ENCODE data around the gene RAD51AP1.

Gene RAD51AP1

GRCh38 chr12:4526923-4527546 is 11.7 kb upstream of the RAD51AP1 start:
- TF ChIP-seq MYC (IDR thresholded peaks at IDR 0.05; ENCODE audit: low read depth, low read length), result no peak
- TF ChIP-seq POLR2A (IDR thresholded peaks at IDR 0.05; ENCODE audit: extremely low read depth, insufficient read length), result no peak
- TF ChIP-seq CTCF (IDR thresholded peaks at IDR 0.05; ENCODE audit: low read depth, low read length), result no peak
- TF ChIP-seq MAX (IDR thresholded peaks at IDR 0.05; ENCODE audit: low read depth, low read length), result no peak
- peak; percentile 17 for DNase-seq (ENCODE audit: low read depth)
- H3K4me3 ChIP-seq (ENCODE audit: low read depth, low read length), result no peak overlapping the region

DNA sequence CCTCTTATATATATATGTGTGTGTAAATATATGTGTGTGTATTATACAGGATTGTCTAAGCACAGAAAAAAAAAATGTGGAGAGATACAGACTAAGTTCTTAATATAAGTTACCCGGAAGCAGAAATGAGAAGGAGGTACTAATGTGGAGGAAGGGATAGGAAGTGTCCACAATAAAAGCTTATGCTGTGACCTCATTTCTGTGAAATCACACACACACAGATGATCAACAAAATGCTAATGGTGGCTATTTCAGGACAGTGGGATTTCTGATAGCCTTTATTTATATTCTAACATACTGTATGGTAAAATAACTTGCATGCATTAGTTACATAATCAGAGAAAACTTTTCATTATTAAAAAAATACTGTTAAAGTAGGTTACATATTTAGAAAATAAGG is 8.5 kb upstream of the RAD51AP1 start:
- no peak for DNase-seq (ENCODE audit: low read depth)
- H3K4me3 ChIP-seq (ENCODE audit: low read depth, low read length), result no peak overlapping the region
- TF ChIP-seq CTCF (IDR thresholded peaks at IDR 0.05; ENCODE audit: low read depth, low read length) (no peak), MAX (IDR thresholded peaks at IDR 0.05; ENCODE audit: low read depth, low read length) (no peak), POLR2A (IDR thresholded peaks at IDR 0.05; ENCODE audit: extremely low read depth, insufficient read length) (no peak), MYC (IDR thresholded peaks at IDR 0.05; ENCODE audit: low read depth, low read length) (no peak)

GRCh38 chr12:4530982-4531586 is 7.6 kb upstream of the RAD51AP1 start:
- no peak overlapping the region for H3K4me3 ChIP-seq (ENCODE audit: low read depth, low read length)
- TF ChIP-seq MAX (IDR thresholded peaks at IDR 0.05; ENCODE audit: low read depth, low read length), result no peak
- no peak for TF ChIP-seq POLR2A (IDR thresholded peaks at IDR 0.05; ENCODE audit: extremely low read depth, insufficient read length)
- TF ChIP-seq MYC (IDR thresholded peaks at IDR 0.05; ENCODE audit: low read depth, low read length), result no peak
- no peak for TF ChIP-seq CTCF (IDR thresholded peaks at IDR 0.05; ENCODE audit: low read depth, low read length)
- no peak for DNase-seq (ENCODE audit: low read depth)

DNA sequence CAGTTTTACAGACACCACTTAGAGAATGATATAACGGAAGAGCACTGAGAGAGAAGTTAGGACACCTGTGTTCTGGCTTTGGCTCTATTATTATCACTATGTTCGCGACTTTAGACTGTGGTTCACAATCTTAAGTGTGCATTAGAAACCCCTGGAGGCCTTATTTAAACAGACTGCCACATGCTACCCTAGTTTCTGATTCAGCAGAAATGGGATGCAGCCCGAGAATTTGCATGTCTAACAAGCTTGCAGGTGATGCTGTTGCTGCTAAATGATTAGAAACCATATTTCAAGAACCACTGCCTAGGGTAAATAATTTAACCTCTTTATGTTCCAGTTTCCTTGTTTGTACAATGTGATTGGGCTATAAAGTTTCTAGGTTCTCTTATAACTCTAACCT is 3.6 kb upstream of the RAD51AP1 start:
- no peak for DNase-seq (ENCODE audit: low read depth)
- H3K4me3 ChIP-seq (ENCODE audit: low read depth, low read length), result no peak overlapping the region
- TF ChIP-seq MYC (IDR thresholded peaks at IDR 0.05; ENCODE audit: low read depth, low read length) (no peak), CTCF (IDR thresholded peaks at IDR 0.05; ENCODE audit: low read depth, low read length) (no peak), MAX (IDR thresholded peaks at IDR 0.05; ENCODE audit: low read depth, low read length) (no peak), POLR2A (IDR thresholded peaks at IDR 0.05; ENCODE audit: extremely low read depth, insufficient read length) (no peak)

DNA sequence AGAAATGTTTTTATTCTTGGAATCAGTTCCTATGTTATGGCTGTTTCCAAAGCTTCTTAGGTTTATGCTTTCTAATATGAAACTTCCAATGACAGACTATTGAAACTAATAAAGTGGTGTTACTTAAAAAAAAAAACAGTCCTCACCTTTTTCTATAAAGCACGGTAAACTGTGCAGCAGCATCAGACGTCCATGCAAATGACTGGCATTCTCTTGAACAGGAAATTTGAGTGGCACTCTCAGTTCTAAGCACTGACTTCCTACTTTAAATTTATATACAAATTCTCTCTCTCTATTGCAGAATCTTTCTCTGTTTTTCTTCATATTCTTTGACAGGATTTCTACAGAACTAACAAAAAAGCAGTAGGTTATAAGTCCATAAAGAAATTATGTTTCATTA is 2.8 kb upstream of the RAD51AP1 start:
- DNase-seq (ENCODE audit: low read depth), result no peak
- TF ChIP-seq CTCF (IDR thresholded peaks at IDR 0.05; ENCODE audit: low read depth, low read length), result no peak
- no peak overlapping the region for H3K4me3 ChIP-seq (ENCODE audit: low read depth, low read length)

All from NB4 (cell line).